HG03175 (cell line): ENCODE results near the gene ZNF146.
A peak's percentile ranks its signal among the peaks of the same experiment; 100 is the strongest.
"Not testable (repeated sequence)": the region's sequence is repeated elsewhere in the genome, so short reads cannot be mapped to it uniquely, and the experiment has no call there.

Source experiments
- ATAC-seq: cut with Tn5 transposase; IDR thresholded peaks from one replicate; pipeline ENCODE4 v1.9.1; 2021; ENCODE audit warnings: mild to moderate bottlenecking, moderate library complexity; ENCODE audit not compliant: unreplicated experiment

Gene ZNF146

DNA sequence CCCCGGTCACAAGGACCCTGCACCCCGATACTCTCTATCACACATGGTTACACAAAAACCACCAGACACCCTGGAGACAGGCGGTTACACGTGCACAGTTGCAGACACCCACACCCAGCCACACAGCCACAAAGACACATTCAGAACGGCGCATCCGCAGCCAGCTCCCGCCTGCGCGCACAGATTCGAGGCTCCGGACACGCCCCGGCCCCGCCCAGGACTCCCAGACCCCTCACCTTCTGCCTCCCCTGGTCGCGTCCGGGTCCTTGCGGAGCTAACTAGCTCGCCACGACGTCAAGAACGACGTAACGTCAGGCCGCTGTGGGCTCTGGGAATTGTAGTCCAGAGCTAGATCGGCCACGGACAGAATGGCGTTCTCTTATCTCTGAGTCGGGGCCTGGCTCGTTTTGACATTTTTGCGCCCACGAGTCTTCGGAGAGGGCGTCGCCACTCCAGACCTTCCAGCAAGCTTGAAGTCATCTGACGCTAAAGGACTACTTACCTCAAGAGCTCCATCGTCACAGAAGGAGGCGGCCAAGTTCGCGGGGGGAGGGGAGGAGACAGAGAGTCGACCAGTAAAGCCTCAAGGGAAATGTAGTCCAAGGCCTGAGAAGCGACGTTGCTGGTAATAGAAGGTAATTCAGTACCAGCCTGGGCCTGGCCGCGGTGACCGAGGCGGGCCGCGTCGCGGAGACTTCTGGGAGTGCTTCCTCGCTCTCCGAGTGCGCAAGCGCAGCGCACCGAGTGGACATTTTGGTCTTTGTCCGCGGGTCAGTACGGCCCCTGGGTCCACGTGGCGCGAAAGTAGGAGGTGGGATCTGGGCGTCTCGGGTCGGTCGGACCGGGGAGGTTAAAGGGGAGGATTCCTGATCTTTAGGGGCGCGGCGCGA is at the start of gene ZNF146, which contains the start of gene ZNF565:
Gene ZNF146, plus strand, starts transcription at position 721 of the 890 bp plus-strand sequence. CDS start 21,335 bp downstream, outside the sequence.
Gene ZNF565, minus strand, starts transcription at position 280 of the 890 bp plus-strand sequence. CDS start 12,680 bp downstream, outside the sequence.
- peak; percentile 92 for ATAC-seq

DNA sequence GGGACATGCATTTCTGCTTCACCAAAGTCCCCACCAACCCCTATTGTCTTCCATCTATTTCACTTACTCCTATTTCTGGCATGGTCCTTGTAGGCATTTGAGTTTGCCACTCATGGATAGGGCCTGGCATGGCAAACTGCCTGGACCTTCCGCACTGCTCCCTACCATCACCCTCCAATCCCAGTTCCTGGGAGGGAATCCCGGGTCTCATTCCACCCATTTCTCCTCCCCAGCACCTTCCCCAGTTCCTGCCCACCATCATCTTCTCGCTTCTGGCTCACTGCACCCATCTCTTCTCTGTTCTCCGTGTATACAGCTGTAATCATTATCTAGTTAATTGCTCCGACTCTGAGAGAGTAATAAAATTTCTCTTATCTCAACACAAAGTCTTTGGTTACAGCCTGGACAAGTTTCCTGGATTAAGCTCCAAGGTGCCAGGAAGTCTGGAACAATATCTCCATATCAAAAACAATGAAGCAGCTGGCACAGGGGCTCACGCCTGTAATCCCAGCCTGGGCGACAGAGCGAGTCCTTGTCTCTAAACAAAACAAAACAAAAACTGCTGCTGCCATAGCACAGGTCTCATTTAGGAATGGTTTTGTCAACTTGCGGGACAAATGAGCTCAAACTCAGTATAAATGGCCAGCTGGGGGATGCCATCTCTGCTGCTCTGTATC is 45.7 kb upstream of the ZNF146 start:
- ATAC-seq = no peak

DNA sequence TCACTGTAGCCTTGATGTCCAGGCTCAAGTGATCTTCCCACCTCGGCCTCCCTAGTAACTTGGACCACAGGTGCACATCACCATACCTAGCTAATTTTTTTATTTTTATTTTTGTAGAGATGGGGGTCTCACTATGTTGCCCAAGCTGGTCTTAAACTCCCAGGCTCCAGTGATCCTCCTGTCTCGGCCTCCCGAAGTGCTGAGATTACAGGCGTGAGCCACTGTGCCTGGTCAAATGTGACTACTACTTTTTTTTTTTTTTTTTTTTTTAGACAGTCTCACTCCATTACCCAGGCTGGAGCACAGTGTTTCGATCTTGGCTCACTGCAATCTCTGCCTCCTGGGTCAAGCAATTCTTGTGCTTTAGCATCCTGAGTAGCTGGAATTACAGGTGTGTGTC is 42.1 kb upstream of the ZNF146 start:
- ATAC-seq = no peak

DNA sequence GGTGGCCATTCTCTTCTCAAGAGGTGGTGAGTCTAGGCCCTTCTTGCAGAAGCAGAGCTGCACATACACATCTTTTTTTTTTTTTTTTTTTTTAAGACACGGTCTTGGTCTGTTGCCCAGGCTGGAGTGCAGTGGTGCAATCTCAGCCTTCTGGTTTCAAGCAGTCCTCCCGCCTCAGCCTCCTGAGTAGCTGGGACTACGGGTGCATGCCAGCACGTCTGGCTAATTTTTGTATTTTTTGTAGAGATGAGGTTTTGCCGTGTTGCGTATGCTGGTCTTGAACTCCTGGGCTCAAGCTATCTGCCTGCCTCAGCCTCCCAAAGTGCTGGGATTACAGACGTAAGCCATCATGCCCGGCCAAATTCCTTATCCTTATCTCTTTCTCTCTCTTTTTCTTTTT is 41.1 kb upstream of the ZNF146 start:
- not testable (repeated sequence) for ATAC-seq

DNA sequence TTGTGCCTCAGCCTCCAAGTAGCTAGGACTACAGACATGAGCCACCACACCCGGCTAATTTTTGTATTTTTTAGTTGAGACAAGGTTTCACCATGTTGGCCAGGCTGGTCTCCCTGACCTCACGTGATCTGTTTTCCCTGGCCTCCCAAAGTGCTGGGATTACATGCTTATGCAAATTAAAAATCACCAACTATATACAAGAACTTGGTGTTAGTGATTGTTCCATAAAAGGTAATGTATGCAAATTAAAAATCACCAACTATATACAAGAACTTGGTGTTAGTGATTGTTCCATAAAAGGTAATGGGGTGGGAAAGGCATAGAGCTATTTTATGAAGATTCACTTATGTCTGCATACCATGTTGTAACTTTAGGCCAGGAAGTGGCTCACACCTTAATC is 35.8 kb upstream of the ZNF146 start:
- not testable (repeated sequence) for ATAC-seq

DNA sequence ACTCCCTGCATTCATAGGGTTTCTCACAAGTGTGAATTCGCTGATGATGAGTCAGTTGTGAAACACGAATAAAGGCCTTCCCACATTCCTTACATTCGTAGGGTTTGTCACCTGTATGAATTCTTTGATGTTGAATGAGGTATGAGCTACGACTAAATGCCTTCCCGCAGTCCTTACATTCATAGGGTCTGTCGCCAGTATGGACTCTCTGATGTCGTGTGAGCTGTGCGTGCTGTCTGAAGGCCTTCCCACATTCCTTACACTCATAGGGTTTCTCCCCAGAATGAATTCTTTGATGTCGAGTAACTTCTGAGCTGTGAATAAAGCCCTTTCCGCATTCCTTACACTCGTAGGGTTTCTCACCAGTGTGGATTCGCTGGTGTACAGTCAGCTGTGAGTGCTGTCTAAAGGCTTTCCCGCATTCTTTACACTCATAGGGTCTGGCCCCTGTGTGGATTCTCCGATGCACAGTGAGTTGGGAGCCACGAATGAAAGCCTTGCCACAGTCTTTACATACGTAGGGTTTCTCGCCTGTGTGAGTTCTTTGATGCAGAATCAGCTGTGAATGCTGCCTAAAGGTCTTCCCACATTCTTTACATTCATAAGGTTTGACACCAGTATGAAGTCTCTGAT is 32.2 kb upstream of the ZNF146 start:
- no peak for ATAC-seq

DNA sequence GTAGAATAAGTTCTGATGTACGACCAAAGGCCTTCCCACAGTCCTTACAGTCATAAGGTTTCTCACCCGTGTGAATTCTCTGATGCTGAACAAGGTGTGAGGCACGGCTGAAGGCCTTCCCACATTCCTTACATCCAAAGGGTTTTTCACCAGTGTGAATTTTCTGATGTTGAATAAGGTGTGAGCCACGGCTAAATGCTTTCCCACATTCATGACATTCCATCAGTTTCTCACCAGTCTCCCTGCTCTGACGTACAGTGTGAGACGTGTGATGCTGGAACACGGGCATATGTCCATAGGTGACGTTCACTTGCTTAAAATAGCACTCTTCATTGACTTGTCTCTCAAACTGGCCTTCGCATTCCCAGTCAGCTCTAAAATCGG is 31.7 kb upstream of the ZNF146 start:
- ATAC-seq = no peak

DNA sequence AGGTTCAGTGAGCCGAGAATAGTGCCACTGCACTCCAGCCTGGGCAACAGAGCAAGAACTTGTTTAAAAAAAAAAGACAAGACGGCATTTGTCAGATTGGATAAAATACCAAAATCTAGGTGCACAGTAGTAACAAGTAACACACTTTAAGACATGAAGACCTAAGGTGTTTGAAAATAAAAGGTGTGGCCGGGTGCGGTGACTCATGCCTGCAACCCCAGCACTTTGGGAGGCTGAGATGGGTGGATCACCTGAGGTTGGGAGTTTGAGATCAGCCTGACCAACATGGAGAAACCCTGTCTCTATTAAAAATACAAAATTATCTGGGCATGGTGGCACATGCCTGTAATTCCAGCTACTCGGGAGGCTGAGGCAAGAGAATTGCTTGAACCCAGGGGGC is 28.2 kb upstream of the ZNF146 start:
- not testable (repeated sequence) for ATAC-seq

DNA sequence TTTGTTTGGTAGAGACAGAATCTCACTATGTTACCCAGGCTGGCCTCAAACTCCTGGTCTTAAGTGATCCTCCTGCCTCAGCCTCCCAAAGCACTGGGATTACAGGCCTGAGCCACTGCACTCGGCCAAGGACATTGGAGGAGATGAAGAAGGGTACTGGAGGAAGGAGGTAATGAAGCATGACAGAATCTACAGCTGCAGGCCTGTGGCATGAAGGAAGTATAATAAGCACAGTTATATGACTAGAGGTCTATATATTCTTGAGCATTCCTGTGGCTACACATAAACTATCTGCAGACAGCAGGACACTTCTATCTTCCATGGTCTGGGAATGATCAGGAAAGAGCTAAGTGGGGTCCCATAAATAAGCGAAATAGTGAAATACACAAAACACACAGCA is 18.7 kb upstream of the ZNF146 start:
- no peak for ATAC-seq

DNA sequence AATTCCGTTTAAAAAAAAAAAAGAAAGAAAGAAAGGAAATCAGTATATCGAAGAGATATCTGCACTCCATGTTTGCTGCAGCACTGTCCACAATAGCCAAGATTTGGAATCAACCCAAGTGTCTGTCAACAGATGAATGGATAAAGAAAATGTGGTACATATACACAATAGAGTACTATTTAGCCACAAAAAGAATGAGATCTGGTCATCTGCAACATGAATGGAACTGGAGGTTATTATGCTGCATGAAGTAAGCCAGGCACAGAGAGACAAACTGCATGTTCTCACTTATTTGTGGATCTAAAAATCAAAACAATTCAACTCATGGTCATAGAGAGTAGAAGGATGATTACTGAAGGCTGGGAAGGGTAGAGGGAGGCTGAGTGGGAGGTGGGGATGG is 16.8 kb upstream of the ZNF146 start:
- ATAC-seq = no peak

DNA sequence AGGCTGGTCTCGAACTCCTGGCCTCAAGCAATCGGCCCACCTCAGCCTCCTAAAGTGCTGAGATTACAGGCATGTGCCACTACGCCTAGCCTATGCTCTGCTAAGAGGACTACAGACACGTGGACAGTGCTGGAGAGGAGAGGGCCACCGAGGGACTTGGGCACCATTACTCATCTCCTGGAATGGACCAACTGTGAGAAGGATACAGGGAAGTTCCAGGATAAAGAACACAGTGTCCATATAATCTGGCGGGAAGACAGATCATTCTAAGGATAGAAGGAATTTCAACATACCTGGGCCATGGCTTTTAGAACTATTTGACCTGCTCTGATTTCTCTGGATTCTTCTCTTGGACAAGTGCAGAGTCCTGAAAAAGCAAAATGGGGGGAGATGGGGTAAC is 13.2 kb upstream of the ZNF146 start:
- ATAC-seq = no peak

DNA sequence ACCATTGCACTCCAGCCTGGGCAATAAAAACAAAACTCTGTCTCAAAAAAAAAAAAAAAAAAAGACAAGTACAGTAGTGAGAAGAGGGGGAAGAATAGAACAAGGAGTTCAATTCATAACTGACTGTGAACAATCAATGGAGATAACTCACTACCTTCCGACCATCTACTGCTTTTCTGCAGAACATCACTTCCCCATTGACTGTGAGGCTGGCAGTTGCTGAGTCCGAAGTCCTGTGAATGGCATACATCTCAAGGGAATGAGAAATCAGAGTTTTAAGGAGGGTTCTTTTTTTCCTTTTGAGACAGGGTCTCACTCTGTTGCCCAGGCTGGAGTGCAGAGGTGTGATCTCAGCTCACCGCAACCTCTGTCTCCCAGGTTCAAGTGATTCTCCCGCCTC is 11.6 kb upstream of the ZNF146 start:
- ATAC-seq = no peak

DNA sequence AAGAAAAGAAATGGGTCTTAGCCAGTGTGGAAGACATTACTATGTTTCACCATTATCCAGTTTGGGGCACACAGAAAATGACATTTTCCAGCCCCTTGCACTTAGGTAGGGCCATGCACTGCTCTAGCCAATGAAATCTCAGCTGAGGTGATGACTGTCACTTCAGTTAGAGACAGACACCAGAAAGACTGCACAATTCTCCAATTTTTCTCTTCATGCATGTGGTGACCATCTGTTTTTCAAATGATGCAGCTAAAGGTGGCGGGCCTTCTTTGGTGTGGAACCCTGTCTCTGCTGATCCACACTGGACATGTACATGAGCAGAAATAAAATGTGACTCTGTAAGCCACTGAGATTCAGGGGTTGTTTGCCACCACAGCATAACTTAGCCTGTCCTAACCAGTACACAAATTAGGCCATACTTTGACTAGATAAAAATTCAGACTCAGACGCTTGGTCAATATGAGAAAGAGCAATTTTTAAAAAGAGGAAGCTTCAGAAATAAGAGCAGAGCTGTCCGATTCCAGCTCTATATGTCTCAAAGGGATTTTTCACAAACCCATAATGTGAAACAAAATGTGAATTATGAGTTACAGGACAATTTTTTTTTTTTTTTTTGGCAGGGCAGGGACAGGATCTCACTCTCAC is 7.2 kb upstream of the ZNF146 start:
- peak; percentile 55 for ATAC-seq

DNA sequence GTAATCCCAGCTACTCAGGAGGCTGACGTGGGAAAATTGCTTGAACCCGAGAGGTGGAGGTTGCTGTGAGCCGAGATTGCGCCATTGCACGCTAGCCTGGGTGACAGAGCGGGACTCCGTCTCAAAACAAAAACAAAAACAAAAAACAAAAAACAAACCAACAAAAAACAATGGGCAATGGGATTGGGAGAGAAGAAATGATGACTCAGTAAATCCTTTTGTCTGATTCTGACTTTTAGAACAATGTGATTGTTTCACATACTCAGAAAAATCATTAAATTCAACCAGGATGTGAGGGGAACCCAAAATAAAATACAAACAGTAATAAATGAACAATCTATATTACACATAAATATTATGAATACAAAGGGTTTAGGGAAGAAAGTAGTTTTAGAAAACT is 5.5 kb upstream of the ZNF146 start:
- no peak for ATAC-seq

DNA sequence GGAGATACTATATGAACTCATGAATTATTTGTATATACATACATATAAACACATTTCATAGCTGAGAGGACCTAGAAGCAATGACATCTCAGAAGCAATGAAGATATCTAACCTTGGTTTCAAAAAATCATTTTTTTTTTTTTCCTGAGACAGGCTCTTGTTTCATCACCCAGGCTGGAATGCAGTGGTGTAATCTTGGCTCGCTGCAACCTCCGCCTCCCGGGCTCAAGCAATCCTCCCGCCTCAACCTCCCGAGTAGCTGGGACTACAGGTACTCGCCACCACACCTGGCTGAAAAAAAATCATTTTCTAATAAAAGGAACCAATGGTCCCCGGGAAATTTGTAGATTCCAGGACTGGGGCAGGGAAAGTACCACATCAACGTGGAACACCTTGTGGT is 4.4 kb upstream of the ZNF146 start:
- ATAC-seq = no peak

DNA sequence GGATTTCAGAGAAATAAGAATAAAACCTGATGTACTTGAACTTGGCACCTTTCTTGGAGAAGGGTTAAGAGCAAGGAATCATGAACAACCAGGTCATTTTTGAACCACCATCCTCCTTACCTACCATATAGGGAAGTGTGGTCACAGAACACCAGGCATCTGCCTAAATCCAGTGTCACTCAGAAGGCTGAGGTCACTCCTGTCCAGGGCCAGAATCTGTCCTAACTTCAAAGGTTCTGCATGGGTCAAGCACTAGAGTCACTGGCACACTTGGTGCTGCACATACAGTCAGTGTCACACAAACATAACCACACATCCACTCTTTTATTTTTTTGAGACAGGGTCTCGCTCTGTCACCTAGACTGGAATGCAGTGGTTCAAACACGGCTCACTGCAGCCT is 2.0 kb upstream of the ZNF146 start:
- ATAC-seq = no peak

DNA sequence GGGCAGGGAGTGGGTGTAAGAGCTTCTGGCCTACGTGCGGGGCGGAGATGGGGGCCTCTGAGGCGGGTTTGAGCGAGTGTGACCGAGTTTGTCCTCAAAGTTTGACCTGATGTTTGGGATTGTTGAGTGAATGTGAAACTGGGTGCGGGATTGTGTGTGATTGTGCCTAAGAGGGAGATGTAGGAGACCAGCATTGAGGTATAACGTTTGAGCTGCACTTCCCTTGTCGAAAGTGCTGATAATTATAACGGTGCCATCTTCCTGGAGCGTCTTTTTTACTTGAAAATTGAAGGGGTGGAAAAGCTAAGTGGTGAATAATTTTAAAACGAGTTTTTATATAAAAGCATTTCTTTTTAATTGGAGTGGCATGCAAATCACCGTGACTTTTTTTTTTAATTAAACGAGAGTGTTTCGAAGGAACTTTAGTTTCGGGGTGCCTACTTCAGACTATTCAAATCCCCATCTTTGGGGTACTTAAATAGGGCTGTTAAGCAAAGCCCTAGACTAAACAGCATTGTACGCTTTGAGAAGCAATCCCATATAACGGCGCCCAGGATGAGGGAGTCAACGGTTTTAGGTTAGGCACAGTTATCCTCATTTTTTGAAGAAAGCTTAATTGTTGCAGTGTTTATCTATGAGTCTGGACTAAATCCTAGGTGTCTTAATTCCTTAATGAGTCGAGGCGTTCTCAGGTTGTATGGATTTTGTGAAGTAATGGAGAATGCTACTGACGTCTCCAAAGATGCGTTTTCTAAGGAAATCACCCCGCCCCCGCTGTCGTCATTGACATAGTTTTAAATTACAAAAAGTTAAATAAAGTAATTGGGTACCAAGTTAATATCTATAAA is 594 bp downstream of the ZNF146 start:
- ATAC-seq = no peak

DNA sequence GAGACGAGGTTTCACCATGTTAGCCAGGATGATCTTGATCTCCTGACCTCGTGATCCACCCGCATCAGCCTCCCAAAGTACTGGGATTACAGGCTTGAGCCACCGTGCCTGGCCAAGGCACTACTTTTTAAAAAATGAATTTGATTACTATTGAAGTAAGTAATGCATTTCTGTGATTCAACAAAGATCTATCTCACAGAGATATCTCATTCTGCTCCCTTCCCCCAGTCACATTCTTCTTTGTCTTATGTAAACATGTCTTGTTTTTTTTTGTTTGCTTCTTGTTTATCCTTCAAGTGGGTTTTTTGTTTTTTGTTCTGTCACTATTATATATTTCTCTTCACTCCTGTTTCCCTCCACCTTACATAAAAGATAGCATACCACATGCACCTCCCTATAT is 6.6 kb downstream of the ZNF146 start:
- ATAC-seq = no peak

DNA sequence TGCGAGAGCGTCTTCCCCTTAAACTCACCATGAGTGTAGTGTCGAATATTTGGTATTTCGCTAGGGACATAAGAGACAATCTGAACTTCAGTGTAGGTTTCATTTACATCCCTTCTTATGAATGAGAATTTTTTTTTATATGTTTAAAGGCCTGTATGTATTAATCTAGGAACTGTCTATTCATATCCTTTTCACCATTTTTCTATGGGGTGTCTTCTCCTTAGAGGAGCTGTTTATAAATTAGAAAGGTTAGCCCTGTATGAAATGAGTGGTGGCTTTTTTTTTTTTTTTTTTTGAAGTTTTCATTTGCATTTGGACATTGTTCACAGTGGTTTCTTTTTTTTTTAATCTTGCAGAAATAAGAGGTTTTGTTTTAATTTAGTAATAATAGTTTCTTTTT is 7.6 kb downstream of the ZNF146 start:
- no peak for ATAC-seq

DNA sequence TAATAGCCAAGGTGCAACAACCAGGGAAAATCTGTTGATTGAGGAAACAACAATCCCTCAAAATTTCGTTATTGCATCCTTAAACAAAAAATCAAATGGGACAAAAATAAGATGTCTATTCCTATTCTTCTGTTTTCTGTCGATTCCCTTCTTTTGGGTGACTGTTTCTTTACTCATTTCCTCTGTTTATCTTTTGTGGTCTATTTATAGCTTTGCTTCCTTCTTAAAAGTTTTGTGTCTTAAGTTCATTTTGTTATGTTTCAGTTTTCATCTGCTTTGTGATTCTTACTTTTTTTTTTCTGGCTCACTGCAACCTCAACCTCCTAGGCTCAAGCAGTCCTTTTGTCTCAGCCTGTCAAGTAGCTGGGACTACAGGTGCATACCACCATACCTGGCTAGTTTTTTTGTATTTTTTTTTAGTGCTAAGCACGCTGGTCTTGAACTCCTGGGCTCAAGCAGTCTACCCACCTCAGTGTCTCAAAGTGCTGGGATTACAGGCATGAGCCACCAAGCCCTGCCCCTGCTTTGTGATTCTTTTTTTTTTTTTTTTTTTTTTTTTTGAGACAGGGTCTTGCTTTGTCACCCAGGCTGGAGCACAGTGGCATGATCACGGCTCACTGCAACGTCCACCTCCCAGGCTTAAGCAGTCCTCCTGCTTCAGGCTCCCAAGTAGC is 10.4 kb downstream of the ZNF146 start:
- ATAC-seq = no peak
